GM19239 (cell line): ENCODE measurements around the gene EPS8L1.
"Not testable (repeated sequence)": the region's sequence is repeated elsewhere in the genome, so short reads cannot be mapped to it uniquely, and the experiment has no call there.

Experiments
- DNase-seq: peaks from one replicate; pipeline ENCODE4 v3.0.0; 2011; ENCODE audit warnings: low spot score; ENCODE audit not compliant: insufficient read length
- FAIRE-seq: peaks from 2 replicates; lab custom pipeline; 2011; peaks lifted over from hg19 to GRCh38; lab: Jason Lieb, UNC

Gene EPS8L1

DNA sequence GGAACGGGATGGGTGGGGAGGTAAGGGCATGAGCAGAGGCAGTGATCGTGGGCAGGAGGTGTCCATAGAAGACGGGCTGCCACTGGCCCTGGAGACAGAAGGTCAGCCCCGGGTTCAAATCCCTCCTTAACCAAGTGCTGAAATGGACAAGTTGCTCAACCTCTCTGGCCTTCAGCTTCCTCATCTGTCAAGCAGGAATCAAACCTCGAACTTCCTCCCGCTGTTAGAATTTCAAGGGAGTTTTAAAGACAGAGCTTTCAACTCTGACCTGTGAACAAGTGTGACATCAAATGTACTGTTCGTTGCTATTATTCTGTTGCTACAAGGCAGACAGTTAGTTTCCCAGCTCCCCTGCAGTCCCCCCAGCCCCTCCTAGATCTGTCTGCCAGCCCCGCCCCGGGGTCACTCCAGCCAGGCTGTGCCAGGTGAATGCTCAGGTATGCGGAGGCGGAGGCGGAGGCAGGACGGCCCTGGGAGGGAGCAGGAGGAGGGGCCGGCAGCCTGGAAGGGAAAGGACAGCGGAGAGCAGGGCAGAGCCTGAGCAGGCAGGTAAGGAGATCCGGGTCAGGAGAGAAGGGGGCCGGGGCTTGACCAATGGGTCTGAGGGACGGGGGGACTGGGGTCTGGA lies at the start of gene EPS8L1:
EPS8L1 (plus strand) TSS at position 499 of the 628 bp plus-strand sequence. CDS start 576 bp downstream, outside the sequence.
- DNase-seq (no peak), FAIRE-seq (no peak)

DNA sequence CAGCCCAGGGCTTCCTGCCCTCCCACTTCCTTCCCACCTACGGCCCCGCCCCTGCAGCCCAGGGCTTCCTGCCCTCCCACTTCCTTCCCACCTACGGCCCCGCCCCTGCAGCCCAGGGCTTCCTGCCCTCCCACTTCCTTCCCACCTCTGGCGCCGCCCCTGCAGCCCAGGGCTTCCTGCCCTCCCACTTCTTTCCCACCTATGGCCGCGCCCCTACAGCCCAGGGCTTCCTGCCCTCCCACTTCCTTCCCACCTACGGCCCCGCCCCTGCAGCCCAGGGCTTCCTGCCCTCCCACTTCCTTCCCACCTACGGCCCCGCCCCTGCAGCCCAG lies 48.6 kb upstream of the EPS8L1 start:
- DNase-seq, FAIRE-seq: not testable (repeated sequence)

- DNase-seq: no peak
- FAIRE-seq: no peak
Observed at GRCh38 chr19:55027472-55028337, 48.0 kb upstream of the EPS8L1 start.

- DNase-seq (no peak), FAIRE-seq (no peak)
Observed at GRCh38 chr19:55028757-55029156, 46.9 kb upstream of the EPS8L1 start.

DNA sequence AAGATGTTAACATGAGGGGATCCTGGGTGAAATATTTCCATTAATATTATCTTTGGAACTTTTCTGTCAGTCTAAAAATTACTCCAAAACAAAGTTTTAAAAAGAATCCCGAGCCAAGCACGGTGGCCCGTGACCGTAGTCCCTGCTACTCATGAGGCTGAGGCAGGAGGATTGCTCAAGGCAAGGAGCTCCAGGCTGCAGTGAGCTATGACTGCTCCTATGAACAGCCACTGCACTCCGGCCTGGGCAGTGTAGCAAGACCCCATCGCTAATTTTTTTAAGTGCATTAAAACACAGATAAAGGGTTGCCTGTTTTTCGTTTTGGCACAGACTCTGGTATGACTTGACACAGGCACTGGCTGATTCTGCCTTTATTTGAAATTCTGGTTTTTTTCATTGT lies 44.5 kb upstream of the EPS8L1 start:
- no peak for FAIRE-seq
- no peak for DNase-seq

DNA sequence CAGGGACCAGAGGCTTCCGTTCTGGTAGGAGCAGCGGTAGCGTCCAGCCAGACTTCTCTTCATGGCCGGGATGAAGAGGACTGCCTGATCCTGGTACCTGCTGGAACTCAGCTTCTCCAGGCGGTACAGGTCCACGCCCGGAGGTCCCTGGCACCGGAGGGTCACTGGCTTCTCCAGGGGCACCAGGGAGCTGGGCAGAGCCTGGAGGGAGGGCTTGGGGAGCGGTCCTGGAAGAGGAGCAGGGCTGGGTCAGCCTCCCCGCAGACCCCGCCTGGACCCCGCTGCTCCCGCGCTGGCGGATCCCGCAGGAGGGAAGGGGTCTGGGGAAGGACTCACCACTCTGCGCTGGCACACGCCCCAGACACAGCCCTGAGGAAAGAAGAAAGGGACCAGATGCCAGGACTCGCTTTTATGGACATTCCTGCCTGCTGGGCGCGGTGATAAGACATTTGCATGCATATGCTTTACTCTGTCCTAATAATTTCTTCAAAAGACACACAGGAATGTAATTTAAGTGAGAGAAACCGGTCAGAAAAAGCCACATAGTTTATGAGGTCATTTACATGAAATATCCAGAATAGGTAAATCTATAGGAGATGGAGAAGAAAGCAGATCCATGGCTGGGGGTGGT lies 43.4 kb upstream of the EPS8L1 start:
- no peak for FAIRE-seq
- no peak for DNase-seq

DNA sequence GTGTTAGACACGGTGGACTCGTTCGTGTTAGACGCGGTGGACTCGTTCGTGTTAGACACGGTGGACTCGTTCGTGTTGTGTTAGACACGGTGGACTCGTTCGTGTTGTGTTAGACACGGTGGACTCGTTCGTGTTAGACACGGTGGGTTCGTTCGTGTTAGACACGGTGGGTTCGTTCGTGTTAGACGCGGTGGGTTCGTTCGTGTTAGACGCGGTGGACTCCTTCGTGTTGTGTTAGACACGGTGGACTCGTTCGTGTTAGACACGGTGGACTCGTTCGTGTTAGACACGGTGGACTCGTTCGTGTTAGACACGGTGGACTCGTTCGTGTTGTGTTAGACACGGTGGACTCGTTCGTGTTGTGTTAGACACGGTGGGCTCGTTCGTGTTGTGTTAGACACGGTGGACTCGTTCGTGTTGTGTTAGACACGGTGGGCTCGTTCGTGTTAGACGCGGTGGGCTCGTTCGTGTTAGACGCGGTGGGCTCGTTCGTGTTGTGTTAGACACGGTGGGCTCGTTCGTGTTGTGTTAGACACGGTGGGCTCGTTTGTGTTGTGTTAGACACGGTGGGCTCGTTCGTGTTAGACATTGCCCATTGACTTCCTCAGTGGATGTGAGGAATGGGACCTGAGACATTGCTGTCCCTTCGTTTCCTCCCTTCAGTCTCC lies 42.6 kb upstream of the EPS8L1 start:
- not testable (repeated sequence) for DNase-seq, FAIRE-seq

GRCh38 chr19:55034751-55035150 lies 40.9 kb upstream of the EPS8L1 start:
- FAIRE-seq: no peak

GRCh38 chr19:55036058-55036457 lies 39.6 kb upstream of the EPS8L1 start:
- DNase-seq: no peak
- no peak for FAIRE-seq

More at GRCh38 chr19:55034751-55035150, 40.9 kb upstream of the EPS8L1 start:
- DNase-seq: no peak

DNA sequence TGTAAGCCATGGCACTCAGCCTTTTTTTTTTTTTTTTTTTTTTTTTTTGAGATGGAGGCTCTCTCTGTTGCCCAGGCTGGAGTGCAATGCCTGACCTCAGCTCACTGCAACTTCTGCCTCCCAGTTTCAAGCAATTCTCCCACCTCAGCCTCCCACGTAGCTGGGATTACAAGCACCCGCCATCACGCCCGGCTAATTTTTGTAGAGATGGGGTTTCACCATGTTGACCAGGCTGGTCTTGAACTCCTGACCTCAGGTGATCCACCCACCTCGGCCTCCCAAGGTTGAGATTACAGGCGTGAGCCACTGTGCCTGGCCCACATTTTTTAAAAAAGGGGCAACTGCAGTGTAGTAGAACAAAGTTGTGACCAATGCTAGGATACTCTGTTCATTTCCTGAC lies 38.1 kb upstream of the EPS8L1 start:
- not testable (repeated sequence) for FAIRE-seq, DNase-seq

GRCh38 chr19:55040654-55041053 lies 35.0 kb upstream of the EPS8L1 start:
- FAIRE-seq: not testable (repeated sequence)

DNA sequence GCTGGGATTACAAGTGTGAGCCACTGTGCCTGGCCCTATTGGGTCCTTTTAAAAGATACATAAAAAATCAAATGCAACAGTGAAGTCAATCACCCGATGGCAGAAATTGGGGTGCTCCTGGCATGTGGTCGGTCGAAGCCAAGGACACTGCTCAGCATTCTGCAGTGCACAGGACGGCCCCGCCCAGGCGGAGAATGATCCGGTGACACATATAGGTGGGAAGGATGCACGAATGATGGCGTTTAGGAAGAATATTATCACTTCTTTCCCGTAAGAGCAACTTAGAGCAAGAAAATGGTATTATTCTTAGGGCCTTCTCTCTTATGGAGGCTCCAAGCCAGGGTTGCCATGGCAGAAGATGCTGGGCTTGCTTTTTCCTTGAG lies 34.4 kb upstream of the EPS8L1 start:
- DNase-seq (no peak), FAIRE-seq (no peak)

More at GRCh38 chr19:55040654-55041053, 35.0 kb upstream of the EPS8L1 start:
- DNase-seq: not testable (repeated sequence)

GRCh38 chr19:55041627-55042343 lies 33.9 kb upstream of the EPS8L1 start:
- FAIRE-seq: no peak
- no peak for DNase-seq

- FAIRE-seq (no peak), DNase-seq (no peak)
Observed at GRCh38 chr19:55042344-55042678, 33.4 kb upstream of the EPS8L1 start.

DNA sequence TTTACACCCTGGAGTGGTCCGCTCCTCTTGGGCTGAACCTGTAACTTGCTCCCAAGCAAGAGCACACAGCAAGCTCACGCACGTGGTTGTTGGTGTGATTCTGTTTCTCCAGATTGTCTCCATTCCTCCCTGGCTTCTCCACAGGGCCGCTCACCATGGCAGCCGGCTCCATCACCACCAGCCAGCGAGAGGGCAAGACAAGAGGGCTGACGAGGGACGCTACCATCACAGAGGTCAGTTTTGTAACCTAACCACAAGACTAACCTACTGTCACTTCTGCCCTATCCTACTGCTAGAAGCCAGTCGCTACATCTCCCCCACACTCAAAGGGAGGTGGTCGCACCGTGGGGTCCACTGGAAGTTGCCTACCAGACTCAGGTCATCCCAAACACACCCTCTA lies 33.0 kb upstream of the EPS8L1 start:
- DNase-seq: no peak

DNA sequence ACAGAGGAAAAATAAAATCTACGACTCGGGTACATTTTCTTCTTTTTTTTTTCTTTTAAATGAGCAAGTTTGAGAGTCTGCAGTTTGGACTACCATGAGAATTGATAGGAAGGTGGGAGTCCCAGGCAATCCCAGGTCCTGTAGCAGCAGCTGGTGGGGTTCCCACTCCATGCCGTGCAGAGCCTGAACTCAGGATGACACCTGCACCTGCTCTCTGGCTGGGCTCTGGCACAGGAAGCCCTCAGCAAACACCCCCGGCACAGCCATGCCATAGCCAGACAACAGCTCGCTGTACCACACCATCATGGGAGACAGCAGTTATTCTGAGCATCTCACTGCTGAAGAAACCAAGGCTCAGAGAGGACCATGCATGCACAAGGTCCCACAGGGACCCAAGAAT lies 31.4 kb upstream of the EPS8L1 start:
- DNase-seq: no peak
- no peak for FAIRE-seq

More for the DNA sequence above, 33.0 kb upstream of the EPS8L1 start:
- no peak for FAIRE-seq

- FAIRE-seq: no peak
Observed at GRCh38 chr19:55044771-55045716, 30.6 kb upstream of the EPS8L1 start.

GRCh38 chr19:55046975-55047622 lies 28.6 kb upstream of the EPS8L1 start:
- FAIRE-seq: no peak

More at GRCh38 chr19:55044771-55045716, 30.6 kb upstream of the EPS8L1 start:
- DNase-seq: no peak

More at GRCh38 chr19:55046975-55047622, 28.6 kb upstream of the EPS8L1 start:
- DNase-seq: no peak
